GM21717 (cell line): ENCODE results near the gene NUDT21.
"Not testable (repeated sequence)": the region's sequence is repeated elsewhere in the genome, so short reads cannot be mapped to it uniquely, and the experiment has no call there.

Source experiments
- ATAC-seq: cut with Tn5 transposase; IDR thresholded peaks from one replicate; pipeline ENCODE4 v1.9.1; 2021; ENCODE audit warnings: mild to moderate bottlenecking, moderate library complexity; ENCODE audit not compliant: unreplicated experiment

Gene NUDT21

GRCh38 chr16:56382459-56382858, 68.7 kb downstream of the NUDT21 start:
- no peak for ATAC-seq

GRCh38 chr16:56380778-56381485, 70.2 kb downstream of the NUDT21 start:
- ATAC-seq, result not testable (repeated sequence)
